Astrocyte of the hippocampus (primary cell): ENCODE data around the gene RNU4-1.

Source experiments
- DNase-seq: peaks from one replicate; pipeline ENCODE4 v3.0.0; 2011; ENCODE audit warnings: low read depth, low spot score

The RNU4-1 gene

GRCh38 chr12:120290609-120291305 is 2.3 kb downstream of the RNU4-1 start:
- DNase-seq: peak; percentile 21

GRCh38 chr12:120287491-120287890 is 5.5 kb downstream of the RNU4-1 start:
- DNase-seq: no peak

GRCh38 chr12:120286768-120287490 is 6.1 kb downstream of the RNU4-1 start:
- peak; percentile 47 for DNase-seq

GRCh38 chr12:120284381-120284780 is 8.7 kb downstream of the RNU4-1 start:
- no peak for DNase-seq

- DNase-seq: peak; percentile 11
Observed at GRCh38 chr12:120283318-120283717, 9.7 kb downstream of the RNU4-1 start.

GRCh38 chr12:120278137-120279069 is 14.6 kb downstream of the RNU4-1 start:
- DNase-seq: no peak

GRCh38 chr12:120276734-120277133 is 16.3 kb downstream of the RNU4-1 start:
- DNase-seq: no peak

GRCh38 chr12:120267736-120268135 is 25.3 kb downstream of the RNU4-1 start:
- DNase-seq: peak; percentile 26

- DNase-seq: no peak
Observed at GRCh38 chr12:120266180-120266870, 26.7 kb downstream of the RNU4-1 start.

- peak; percentile 93 for DNase-seq
Observed at GRCh38 chr12:120265473-120266179, 27.4 kb downstream of the RNU4-1 start, which contains the start of gene PXN. TSS of gene PXN (minus strand) at chr12:120265730. CDS start at chr12:120265629, 101 bp downstream.

- no peak for DNase-seq
Observed at GRCh38 chr12:120264904-120265472, 28.0 kb downstream of the RNU4-1 start.

- peak; percentile 32 for DNase-seq
Observed at GRCh38 chr12:120264086-120264903, 28.7 kb downstream of the RNU4-1 start.

- DNase-seq: peak; percentile 37
Observed at GRCh38 chr12:120263748-120264085, 29.3 kb downstream of the RNU4-1 start.

- peak; percentile 32 for DNase-seq
Observed at GRCh38 chr12:120262852-120263747, 29.9 kb downstream of the RNU4-1 start.

- peak; percentile 40 for DNase-seq
Observed at GRCh38 chr12:120261951-120262851, 30.8 kb downstream of the RNU4-1 start.

- no peak for DNase-seq
Observed at GRCh38 chr12:120260607-120261006, 32.4 kb downstream of the RNU4-1 start.

- no peak for DNase-seq
Observed at GRCh38 chr12:120259418-120260202, 33.4 kb downstream of the RNU4-1 start.
